ENCODE results near the gene MUC5B.
"Not testable (repeated sequence)": the region's sequence is repeated elsewhere in the genome, so short reads cannot be mapped to it uniquely, and the experiment has no call there.

MUC5B gene

DNA sequence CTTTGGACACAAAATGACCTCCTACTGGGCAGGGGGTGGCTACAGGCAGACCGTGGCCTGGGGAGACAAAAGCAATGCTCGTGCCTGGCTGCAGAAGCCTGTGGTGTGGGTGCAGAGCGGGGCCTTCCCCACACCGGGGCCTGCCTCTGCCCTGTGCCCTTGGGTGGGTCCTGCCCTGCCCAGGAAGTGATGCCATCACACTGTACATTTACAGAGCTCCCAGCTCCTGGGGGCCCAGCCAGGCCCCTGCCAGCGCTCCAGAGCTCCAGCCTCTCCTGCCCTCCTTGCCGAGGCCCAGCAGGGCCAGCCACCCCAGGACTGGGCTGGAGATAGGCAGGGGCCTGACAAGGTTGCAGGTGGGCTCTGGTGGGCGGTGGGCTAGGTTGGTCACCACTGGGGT is 40.1 kb downstream of the MUC5B start:
- DNase-seq (ENCODE audit: insufficient read length, low spot score) (no peak), FAIRE-seq (no peak)
- TF ChIP-seq TAF1 (IDR thresholded peaks at IDR 0.05; ENCODE audit: low read depth, low read length) (no peak), POU2F2 (IDR thresholded peaks at IDR 0.05; ENCODE audit: low read depth, low read length) (no peak), POLR2AphosphoS5 (IDR thresholded peaks at IDR 0.05; ENCODE audit: low read depth, low read length) (no peak), PAX5 (IDR thresholded peaks at IDR 0.05; ENCODE audit: insufficient read depth, low read length, severe bottlenecking) (no peak), POLR2A (IDR thresholded peaks at IDR 0.05; ENCODE audit: low read depth, low read length) (no peak), SPI1 (IDR thresholded peaks at IDR 0.05; ENCODE audit: low read depth, low read length) (no peak)

DNA sequence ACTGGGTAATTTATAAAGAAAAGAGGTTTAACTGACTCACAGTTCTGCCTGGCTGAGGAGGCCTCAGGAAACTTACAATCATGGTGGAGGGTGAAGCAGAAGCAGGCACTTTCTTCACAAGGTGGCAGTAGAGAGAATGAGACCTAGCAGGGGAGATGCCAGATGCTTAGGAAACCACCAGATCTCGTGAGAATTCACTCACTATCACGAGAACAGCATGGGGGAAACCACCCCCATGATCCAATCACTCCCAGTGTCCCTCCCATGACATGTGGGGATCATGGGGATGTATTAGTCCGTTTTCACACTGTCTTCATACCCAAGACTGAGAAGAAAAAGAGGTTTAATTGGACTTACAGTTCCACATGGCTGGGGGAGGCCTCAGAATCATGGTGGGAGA is 41.6 kb downstream of the MUC5B start:
- not testable (repeated sequence) for FAIRE-seq; DNase-seq (ENCODE audit: insufficient read length, low spot score)

DNA sequence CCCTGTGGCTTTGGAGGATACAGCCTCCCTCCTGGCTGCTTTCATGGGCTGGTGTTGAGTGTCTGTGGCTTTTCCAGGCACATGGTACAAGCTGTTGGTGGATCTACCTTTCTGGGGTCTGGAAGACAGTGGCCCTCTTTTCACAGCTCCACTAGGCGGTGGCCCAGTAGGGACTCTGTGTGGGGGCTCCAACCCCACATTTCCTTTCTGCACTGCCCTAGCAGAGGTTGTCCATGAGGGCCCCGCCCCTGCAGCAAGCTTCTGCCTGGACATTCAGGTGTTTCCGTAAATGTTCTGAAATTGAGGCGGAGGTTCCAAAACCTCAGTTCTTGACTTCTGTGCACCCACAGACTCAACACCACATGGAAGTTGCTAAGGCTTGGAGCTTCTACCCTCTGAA is 42.6 kb downstream of the MUC5B start:
- FAIRE-seq, result not testable (repeated sequence)

DNA sequence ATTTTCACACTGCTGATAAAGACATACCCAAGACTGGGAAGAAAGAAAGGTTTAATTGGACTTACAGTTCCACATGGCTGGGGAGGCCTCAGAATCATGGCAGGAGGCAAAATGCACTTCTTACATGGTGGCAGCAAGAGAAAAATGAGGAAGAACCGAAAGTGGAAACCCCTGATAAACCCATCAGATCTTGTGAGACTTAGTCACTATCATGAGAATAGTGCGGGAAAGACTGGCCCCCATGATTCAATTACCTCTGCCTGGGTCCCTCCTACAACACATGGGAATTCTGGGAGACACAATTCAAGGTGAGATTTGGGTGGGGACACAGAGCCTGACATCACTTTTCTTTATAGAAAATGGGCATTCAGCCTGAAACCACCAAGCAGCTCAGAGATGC is 44.1 kb downstream of the MUC5B start:
- not testable (repeated sequence) for DNase-seq (ENCODE audit: insufficient read length, low spot score); FAIRE-seq

More for the DNA sequence above, 42.6 kb downstream of the MUC5B start:
- DNase-seq (ENCODE audit: insufficient read length, low spot score), result not testable (repeated sequence)

DNA sequence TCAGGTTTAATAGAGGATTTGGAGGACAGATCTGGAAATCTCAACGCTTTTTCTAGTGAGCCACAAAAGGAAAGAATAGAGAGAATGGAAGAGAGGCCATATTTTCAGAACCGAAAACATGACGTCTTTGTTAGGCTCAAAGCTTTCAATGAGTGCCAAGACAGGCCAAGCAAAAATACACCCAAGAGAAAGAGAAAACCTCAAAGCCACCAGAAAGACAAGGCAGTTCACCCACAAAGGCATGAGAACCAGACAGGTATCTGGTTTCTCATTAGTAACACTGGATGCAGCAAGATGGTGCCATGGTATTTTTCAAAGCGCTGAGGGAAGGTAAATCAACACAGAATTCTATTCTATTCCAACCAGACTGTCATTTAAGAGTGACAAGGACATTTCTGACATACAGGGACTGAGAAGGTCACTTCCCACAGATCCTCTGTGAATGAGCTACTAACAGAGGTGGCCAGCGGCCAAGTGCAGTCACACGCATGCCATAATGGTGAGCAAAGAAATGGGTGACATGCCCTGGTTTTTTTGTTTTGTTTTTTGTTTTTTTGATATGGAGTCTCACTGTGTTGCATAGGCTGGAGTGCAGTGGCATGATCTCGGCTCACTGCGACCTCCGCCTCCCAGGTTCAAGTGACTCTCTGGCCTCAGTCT is 44.7 kb downstream of the MUC5B start:
- TF ChIP-seq POLR2A (IDR thresholded peaks at IDR 0.05; ENCODE audit: low read depth, low read length) (no peak), POU2F2 (IDR thresholded peaks at IDR 0.05; ENCODE audit: low read depth, low read length) (no peak), POLR2AphosphoS5 (IDR thresholded peaks at IDR 0.05; ENCODE audit: low read depth, low read length) (no peak), PAX5 (IDR thresholded peaks at IDR 0.05; ENCODE audit: insufficient read depth, low read length, severe bottlenecking) (no peak), TAF1 (IDR thresholded peaks at IDR 0.05; ENCODE audit: low read depth, low read length) (no peak), SPI1 (IDR thresholded peaks at IDR 0.05; ENCODE audit: low read depth, low read length) (no peak)
- FAIRE-seq (no peak), DNase-seq (ENCODE audit: insufficient read length, low spot score) (no peak)

DNA sequence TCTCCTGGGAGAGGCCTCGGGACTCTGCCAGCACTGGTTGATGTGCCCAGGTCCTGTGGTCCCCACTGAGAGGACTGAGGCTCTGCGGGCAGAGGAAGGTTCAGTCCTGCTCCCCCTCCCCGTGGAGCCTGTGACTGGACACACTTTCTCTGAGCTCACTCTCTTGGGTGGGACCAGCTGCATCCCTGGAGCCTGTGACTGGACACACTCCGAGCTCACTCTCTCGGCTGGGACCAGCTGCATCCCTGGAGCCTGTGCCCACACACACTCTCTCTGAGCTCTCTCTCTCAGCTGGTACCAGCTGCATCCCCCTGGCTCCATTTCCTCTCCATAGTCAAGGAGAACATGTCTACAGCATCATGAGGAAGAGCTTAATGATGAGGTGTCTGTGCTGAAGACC is 47.1 kb downstream of the MUC5B start:
- no peak for FAIRE-seq
- DNase-seq (ENCODE audit: insufficient read length, low spot score), result no peak
- no peak for TF ChIP-seq SPI1 (IDR thresholded peaks at IDR 0.05; ENCODE audit: low read depth, low read length)
- TF ChIP-seq POU2F2 (IDR thresholded peaks at IDR 0.05; ENCODE audit: low read depth, low read length), result no peak
- no peak for TF ChIP-seq POLR2A (IDR thresholded peaks at IDR 0.05; ENCODE audit: low read depth, low read length)
- TF ChIP-seq POLR2AphosphoS5 (IDR thresholded peaks at IDR 0.05; ENCODE audit: low read depth, low read length), result no peak
- TF ChIP-seq PAX5 (IDR thresholded peaks at IDR 0.05; ENCODE audit: insufficient read depth, low read length, severe bottlenecking), result no peak
- TF ChIP-seq TAF1 (IDR thresholded peaks at IDR 0.05; ENCODE audit: low read depth, low read length), result no peak

DNA sequence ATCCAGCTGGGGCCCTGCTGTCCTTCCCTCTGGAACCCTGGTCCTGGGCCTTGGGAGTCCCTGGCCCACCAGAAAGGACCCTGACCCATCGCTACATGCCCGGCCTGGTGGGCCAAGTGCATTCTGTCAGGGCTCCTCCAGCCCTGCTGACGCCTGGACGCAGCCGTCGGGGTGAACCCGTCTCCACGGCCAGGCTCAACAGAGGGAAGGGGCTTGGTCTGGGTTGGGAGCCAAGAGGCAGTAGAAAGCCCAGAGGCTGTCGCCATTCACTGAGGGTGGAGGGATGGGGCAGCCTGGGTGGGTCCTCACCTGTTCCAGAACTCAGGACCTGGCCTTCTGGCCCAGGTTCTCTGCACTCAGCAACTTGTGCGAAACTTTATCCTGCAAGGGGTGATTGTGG is 47.6 kb downstream of the MUC5B start:
- DNase-seq (ENCODE audit: insufficient read length, low spot score) (no peak), FAIRE-seq (no peak)
- TF ChIP-seq POLR2AphosphoS5 (IDR thresholded peaks at IDR 0.05; ENCODE audit: low read depth, low read length) (no peak), POU2F2 (IDR thresholded peaks at IDR 0.05; ENCODE audit: low read depth, low read length) (no peak), PAX5 (IDR thresholded peaks at IDR 0.05; ENCODE audit: insufficient read depth, low read length, severe bottlenecking) (no peak), POLR2A (IDR thresholded peaks at IDR 0.05; ENCODE audit: low read depth, low read length) (no peak), SPI1 (IDR thresholded peaks at IDR 0.05; ENCODE audit: low read depth, low read length) (no peak), TAF1 (IDR thresholded peaks at IDR 0.05; ENCODE audit: low read depth, low read length) (no peak)

DNA sequence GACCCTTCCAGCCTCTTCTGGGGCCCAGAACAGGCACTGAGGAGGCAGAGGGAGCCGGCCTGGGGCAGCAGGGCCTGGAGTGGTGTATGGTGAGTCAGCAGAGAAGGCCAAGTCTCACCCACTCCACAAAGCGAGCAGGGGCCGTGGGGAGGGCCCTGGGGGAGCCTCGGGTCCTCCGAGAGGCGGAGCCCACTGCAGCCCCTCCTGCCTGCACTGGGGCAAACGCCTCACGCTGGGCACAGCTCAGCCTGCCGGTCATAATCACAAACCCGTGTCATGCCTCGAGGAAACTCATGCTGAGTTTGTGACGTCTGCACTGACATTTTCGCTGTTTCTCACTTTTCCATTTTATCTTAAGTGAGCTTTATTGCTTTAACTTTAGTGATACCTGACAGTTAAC is 48.1 kb downstream of the MUC5B start:
- TF ChIP-seq SPI1 (IDR thresholded peaks at IDR 0.05; ENCODE audit: low read depth, low read length), result no peak
- TF ChIP-seq POU2F2 (IDR thresholded peaks at IDR 0.05; ENCODE audit: low read depth, low read length), result no peak
- TF ChIP-seq POLR2A (IDR thresholded peaks at IDR 0.05; ENCODE audit: low read depth, low read length), result no peak
- TF ChIP-seq POLR2AphosphoS5 (IDR thresholded peaks at IDR 0.05; ENCODE audit: low read depth, low read length), result no peak
- TF ChIP-seq PAX5 (IDR thresholded peaks at IDR 0.05; ENCODE audit: insufficient read depth, low read length, severe bottlenecking), result no peak
- no peak for TF ChIP-seq TAF1 (IDR thresholded peaks at IDR 0.05; ENCODE audit: low read depth, low read length)
- DNase-seq (ENCODE audit: insufficient read length, low spot score), result no peak
- no peak for FAIRE-seq

DNA sequence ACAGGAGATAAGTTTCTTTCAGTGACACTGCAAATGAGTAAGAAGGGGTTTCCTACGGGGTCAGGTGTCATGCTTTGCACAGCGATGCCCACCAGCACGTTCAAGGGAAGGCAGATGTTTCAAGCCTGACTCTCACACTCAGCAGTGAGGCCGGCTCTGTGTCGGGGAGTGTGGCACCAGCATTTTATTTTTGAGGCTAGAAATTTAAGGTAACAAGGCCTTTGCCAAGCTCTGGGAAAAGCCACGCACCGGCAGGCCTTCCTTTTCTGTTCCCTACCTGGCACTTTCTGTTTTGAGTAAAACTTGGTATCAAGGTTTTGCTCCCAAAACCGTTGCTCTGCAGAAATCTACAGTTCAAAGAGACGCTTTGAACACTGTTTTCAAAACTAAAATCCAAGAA is 48.5 kb downstream of the MUC5B start:
- FAIRE-seq, result no peak
- TF ChIP-seq POU2F2 (IDR thresholded peaks at IDR 0.05; ENCODE audit: low read depth, low read length) (no peak), PAX5 (IDR thresholded peaks at IDR 0.05; ENCODE audit: insufficient read depth, low read length, severe bottlenecking) (no peak), POLR2A (IDR thresholded peaks at IDR 0.05; ENCODE audit: low read depth, low read length) (no peak)

DNA sequence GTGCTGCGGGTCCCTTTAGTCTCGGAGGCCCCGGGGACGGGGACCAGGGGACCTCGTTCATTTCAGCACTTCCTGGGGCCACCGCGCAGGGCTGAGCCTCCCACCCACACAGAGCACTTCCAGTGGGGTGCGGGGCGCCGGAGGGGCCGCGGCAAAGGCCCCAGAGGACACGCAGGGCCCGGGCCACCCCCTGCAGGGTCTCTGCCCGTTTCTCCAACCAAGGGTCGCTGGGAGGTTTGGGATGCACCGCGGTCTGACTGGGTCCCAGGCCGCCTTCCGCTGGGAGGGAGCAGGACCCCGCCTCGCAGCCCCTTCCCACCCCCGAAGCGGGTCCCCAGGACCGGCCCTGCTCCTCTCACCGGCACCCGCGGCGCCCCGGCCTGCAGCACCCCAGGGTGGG is 49.1 kb downstream of the MUC5B start:
- FAIRE-seq (no peak), DNase-seq (ENCODE audit: insufficient read length, low spot score) (no peak)
- no peak for TF ChIP-seq POLR2AphosphoS5 (IDR thresholded peaks at IDR 0.05; ENCODE audit: low read depth, low read length)
- no peak for TF ChIP-seq TAF1 (IDR thresholded peaks at IDR 0.05; ENCODE audit: low read depth, low read length)
- TF ChIP-seq SPI1 (IDR thresholded peaks at IDR 0.05; ENCODE audit: low read depth, low read length), result no peak
- no peak for TF ChIP-seq POLR2A (IDR thresholded peaks at IDR 0.05; ENCODE audit: low read depth, low read length)
- no peak for TF ChIP-seq PAX5 (IDR thresholded peaks at IDR 0.05; ENCODE audit: insufficient read depth, low read length, severe bottlenecking)
- no peak for TF ChIP-seq POU2F2 (IDR thresholded peaks at IDR 0.05; ENCODE audit: low read depth, low read length)

More for the DNA sequence above, 48.5 kb downstream of the MUC5B start:
- no peak for DNase-seq (ENCODE audit: insufficient read length, low spot score)

DNA sequence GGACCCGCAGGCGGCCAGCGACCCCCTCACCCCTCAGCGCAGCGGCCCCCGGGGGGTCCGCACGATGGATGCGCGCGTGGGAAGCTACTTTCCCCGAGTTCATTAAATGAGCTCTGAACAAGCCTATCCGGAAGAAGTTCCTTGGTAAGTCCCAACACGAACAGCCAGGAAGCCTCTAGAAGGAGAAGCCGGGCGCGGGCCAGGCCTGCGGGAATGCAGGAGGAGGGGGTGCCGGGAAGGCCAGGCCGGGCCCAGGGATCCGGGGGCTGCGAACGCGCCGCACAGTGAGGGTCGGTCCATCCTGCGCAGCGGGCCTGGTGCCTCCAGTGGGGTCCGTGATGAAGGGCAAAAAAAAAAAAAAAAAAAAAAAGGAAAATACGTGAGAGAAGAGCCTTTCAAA is 49.7 kb downstream of the MUC5B start:
- DNase-seq (ENCODE audit: insufficient read length, low spot score), result no peak
- FAIRE-seq, result no peak
- no peak for TF ChIP-seq PAX5 (IDR thresholded peaks at IDR 0.05; ENCODE audit: insufficient read depth, low read length, severe bottlenecking)
- TF ChIP-seq POLR2AphosphoS5 (IDR thresholded peaks at IDR 0.05; ENCODE audit: low read depth, low read length), result no peak
- TF ChIP-seq SPI1 (IDR thresholded peaks at IDR 0.05; ENCODE audit: low read depth, low read length), result no peak
- TF ChIP-seq TAF1 (IDR thresholded peaks at IDR 0.05; ENCODE audit: low read depth, low read length), result no peak
- no peak for TF ChIP-seq POLR2A (IDR thresholded peaks at IDR 0.05; ENCODE audit: low read depth, low read length)
- TF ChIP-seq POU2F2 (IDR thresholded peaks at IDR 0.05; ENCODE audit: low read depth, low read length), result no peak
